Stimulated activated CD8-positive, alpha-beta memory T cell treated with anti-CD3 and anti-CD28 coated beads, Interleukin-4, amount 100 ng/mL, for 24 hours (primary cell): Measurements from ENCODE around the gene PTPRN.

Experiments
- DNase-seq: peaks from one replicate; pipeline ENCODE4 v3.0.0-alpha.2; 2020; ENCODE audit warnings: low read depth

The PTPRN gene

GRCh38 chr2:219245148-219245898 is 63.9 kb downstream of the PTPRN start, which contains the start of the genes GLB1L and STK16:
TSS of gene GLB1L (minus strand) at chr2:219245444. CDS start at chr2:219243573, 1,871 bp downstream.
TSS of gene STK16 (plus strand) at chr2:219245479. CDS start at chr2:219246000, 521 bp downstream.
- peak; percentile 90 for DNase-seq

- DNase-seq: no peak
Observed at GRCh38 chr2:219244789-219245147, 64.4 kb downstream of the PTPRN start.

- DNase-seq: no peak
Observed at GRCh38 chr2:219243291-219243761, 65.9 kb downstream of the PTPRN start.
